IPS-18a (cell line): ENCODE measurements around the gene LRRC74A.

ENCODE experiments used
- H3K27ac ChIP-seq: one replicate; pipeline ENCODE4 v1.5.1; 2013; ENCODE audit warnings: low read length
- H3K27me3 ChIP-seq: one replicate; pipeline ENCODE4 v1.6.1; 2013; ENCODE audit warnings: mild to moderate bottlenecking, low read length; ENCODE audit not compliant: control insufficient read depth, insufficient read depth
- H3K36me3 ChIP-seq: one replicate; pipeline ENCODE4 v1.6.1; 2013; ENCODE audit warnings: low read depth, low read length; ENCODE audit not compliant: control insufficient read depth
- H3K4me1 ChIP-seq: one replicate; pipeline ENCODE4 v1.6.1; 2013; ENCODE audit warnings: low read depth, low read length; ENCODE audit not compliant: control insufficient read depth
- H3K4me3 ChIP-seq: one replicate; pipeline ENCODE4 v1.5.1; 2013; ENCODE audit warnings: low read length
- H3K9ac ChIP-seq: one replicate; pipeline ENCODE4 v1.6.1; 2013; ENCODE audit warnings: mild to moderate bottlenecking, low read length, moderate library complexity
- H3K9me3 ChIP-seq: one replicate; pipeline ENCODE4 v1.6.1; 2013; ENCODE audit warnings: low read depth, low read length; ENCODE audit not compliant: control insufficient read depth

LRRC74A gene

GRCh38 chr14:76782885-76783566, 43.2 kb upstream of the LRRC74A start:
- H3K4me3 ChIP-seq, result no peak overlapping the region
- H3K27me3 ChIP-seq, result no peaks in the 10 kb centered on the region
- no peaks in the 10 kb centered on the region for H3K4me1 ChIP-seq
- no peaks in the 10 kb centered on the region for H3K9me3 ChIP-seq
- H3K27ac ChIP-seq, result no peak overlapping the region
- peaks cover 23% of the 10 kb centered on the region for H3K36me3 ChIP-seq
- H3K9ac ChIP-seq, result no peak overlapping the region

DNA sequence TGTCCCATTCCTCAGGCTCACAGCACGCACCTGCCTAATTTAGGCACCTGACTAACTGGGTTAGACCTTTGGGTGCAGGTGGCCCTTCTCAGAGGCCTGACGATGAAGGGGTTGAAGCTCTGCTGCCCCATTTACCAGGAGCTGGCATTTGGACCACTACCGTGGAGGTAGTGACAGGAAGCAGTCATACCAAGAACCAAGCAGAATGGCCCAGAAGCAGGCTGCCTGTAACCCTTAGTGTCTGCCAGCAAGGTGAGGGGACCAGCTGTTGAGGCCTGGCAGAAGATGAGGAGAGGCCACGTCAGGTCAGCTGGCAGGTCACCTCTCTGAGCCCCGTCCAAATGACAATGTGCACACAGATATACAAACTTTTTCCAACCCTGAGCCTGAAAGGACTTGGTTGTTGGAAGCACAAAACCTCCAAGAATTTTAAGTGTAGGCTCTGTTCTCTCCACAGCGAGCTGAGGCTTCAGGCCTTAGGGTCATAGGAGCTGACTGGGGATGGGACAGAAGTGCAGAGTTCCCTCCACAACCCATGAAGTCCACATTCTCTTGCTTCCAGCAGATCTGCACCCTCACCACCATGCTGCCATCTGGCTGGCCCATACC, 41.8 kb upstream of the LRRC74A start:
- Histone ChIP-seq H3K9me3 (no peaks in the 10 kb centered on the region), H3K4me1 (no peaks in the 10 kb centered on the region), H3K36me3 (peaks cover 29% of the 10 kb centered on the region), H3K27ac (no peak overlapping the region), H3K4me3 (no peak overlapping the region), H3K27me3 (no peaks in the 10 kb centered on the region), H3K9ac (no peak overlapping the region)

- Histone ChIP-seq H3K9ac (no peak overlapping the region), H3K27me3 (no peaks in the 10 kb centered on the region), H3K4me1 (no peaks in the 10 kb centered on the region), H3K27ac (no peak overlapping the region), H3K4me3 (no peak overlapping the region), H3K36me3 (peaks cover 29% of the 10 kb centered on the region), H3K9me3 (no peaks in the 10 kb centered on the region)
Measured at GRCh38 chr14:76784881-76785280, 41.3 kb upstream of the LRRC74A start.

DNA sequence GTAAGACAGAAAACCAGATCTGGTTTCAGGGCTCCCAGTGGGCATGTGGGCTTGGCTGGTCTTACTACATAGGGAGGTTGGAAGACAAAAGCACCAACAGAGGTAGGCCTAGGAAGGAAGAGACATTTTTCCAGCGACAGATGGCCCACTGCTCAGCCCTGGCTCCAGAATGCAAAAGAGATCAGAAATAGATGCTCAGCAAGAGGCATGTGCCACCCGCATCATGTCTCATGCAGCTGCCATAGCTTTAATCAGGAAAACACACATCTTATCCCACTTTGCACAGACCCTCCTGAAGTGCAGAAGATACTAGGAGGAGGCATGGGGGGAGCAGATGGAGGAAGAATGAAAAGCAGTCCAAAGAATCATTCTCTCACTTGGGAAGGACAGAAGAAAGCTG, 39.6 kb upstream of the LRRC74A start:
- Histone ChIP-seq H3K36me3 (peaks cover 42% of the 10 kb centered on the region), H3K4me3 (no peak overlapping the region), H3K4me1 (no peaks in the 10 kb centered on the region), H3K9me3 (no peaks in the 10 kb centered on the region), H3K9ac (no peak overlapping the region), H3K27ac (no peak overlapping the region), H3K27me3 (no peaks in the 10 kb centered on the region)

- Histone ChIP-seq H3K36me3 (peaks cover 27% of the 10 kb centered on the region), H3K9ac (no peak overlapping the region), H3K27ac (no peak overlapping the region), H3K9me3 (no peaks in the 10 kb centered on the region), H3K27me3 (no peaks in the 10 kb centered on the region), H3K4me3 (no peak overlapping the region), H3K4me1 (no peaks in the 10 kb centered on the region)
Measured at GRCh38 chr14:76792422-76792821, 33.8 kb upstream of the LRRC74A start.

- peaks cover 26% of the 10 kb centered on the region for H3K36me3 ChIP-seq
- no peaks in the 10 kb centered on the region for H3K9me3 ChIP-seq
Measured at GRCh38 chr14:76793324-76793723, 32.9 kb upstream of the LRRC74A start.

DNA sequence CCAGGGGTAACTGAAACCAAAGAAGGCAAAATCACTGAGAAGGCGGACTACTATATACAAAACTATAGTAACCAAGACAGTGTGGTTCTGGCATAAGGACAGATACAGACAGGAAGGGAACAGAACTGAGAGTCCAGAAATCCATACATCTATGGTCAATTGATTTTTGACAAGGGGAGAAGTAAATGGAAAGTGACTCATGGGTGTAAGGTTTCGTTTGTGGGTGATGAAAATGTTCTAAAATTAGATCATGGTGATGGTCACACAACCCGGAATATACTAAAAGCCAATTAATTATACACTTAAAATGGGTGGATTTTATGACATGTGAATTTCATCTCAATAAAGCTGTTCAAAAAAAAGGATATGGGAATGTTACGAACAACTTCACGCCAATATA, 32.3 kb upstream of the LRRC74A start:
- Histone ChIP-seq H3K36me3 (peaks cover 21% of the 10 kb centered on the region), H3K27ac (no peak overlapping the region), H3K9ac (no peak overlapping the region), H3K27me3 (no peaks in the 10 kb centered on the region), H3K4me3 (no peak overlapping the region), H3K4me1 (no peaks in the 10 kb centered on the region), H3K9me3 (no peaks in the 10 kb centered on the region)

More at GRCh38 chr14:76793324-76793723, 32.9 kb upstream of the LRRC74A start:
- H3K4me1 ChIP-seq, result no peaks in the 10 kb centered on the region
- H3K9ac ChIP-seq, result no peak overlapping the region
- H3K4me3 ChIP-seq, result no peak overlapping the region
- H3K27ac ChIP-seq, result no peak overlapping the region
- H3K27me3 ChIP-seq, result no peaks in the 10 kb centered on the region

DNA sequence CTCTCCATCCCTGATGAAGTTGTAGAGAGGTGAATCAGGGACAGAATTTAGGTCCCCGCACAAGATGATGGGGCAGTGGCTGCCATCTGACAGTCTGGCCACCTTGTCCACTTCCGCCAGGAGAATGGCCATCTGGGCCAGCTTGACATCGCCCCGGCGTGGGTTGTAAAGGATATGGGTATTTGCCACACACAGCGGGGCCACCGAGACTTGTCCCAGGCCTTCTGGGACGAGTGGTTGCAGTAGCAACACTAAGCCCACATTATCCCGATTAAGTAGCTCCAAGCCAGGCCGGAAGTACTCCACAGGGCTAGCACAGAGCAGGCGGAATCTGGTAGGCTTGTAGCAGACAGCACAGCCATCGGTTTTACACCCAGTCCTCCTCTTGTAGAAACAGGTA, 19.8 kb upstream of the LRRC74A start:
- H3K4me1 ChIP-seq, result peaks cover 5% of the 10 kb centered on the region
- no peak overlapping the region for H3K9ac ChIP-seq
- no peak overlapping the region for H3K4me3 ChIP-seq
- H3K27ac ChIP-seq, result no peak overlapping the region
- H3K9me3 ChIP-seq, result no peaks in the 10 kb centered on the region
- peaks cover 59% of the 10 kb centered on the region for H3K36me3 ChIP-seq
- H3K27me3 ChIP-seq, result no peaks in the 10 kb centered on the region

- Histone ChIP-seq H3K4me3 (no peak overlapping the region), H3K36me3 (peaks cover 49% of the 10 kb centered on the region), H3K27me3 (no peaks in the 10 kb centered on the region), H3K27ac (no peak overlapping the region), H3K4me1 (peaks cover 8% of the 10 kb centered on the region), H3K9me3 (no peaks in the 10 kb centered on the region), H3K9ac (no peak overlapping the region)
Measured at GRCh38 chr14:76808011-76808410, 18.2 kb upstream of the LRRC74A start.

- no peak overlapping the region for H3K27ac ChIP-seq
- no peaks in the 10 kb centered on the region for H3K9me3 ChIP-seq
- no peaks in the 10 kb centered on the region for H3K27me3 ChIP-seq
- peaks cover 10% of the 10 kb centered on the region for H3K4me1 ChIP-seq
- peaks cover 40% of the 10 kb centered on the region for H3K36me3 ChIP-seq
- H3K4me3 ChIP-seq, result no peak overlapping the region
- no peak overlapping the region for H3K9ac ChIP-seq
Measured at GRCh38 chr14:76808990-76809389, 17.2 kb upstream of the LRRC74A start.

GRCh38 chr14:76810525-76810924, 15.7 kb upstream of the LRRC74A start:
- no peaks in the 10 kb centered on the region for H3K9me3 ChIP-seq
- peaks cover 10% of the 10 kb centered on the region for H3K4me1 ChIP-seq
- H3K4me3 ChIP-seq, result no peak overlapping the region
- H3K27ac ChIP-seq, result no peak overlapping the region
- no peaks in the 10 kb centered on the region for H3K27me3 ChIP-seq
- H3K36me3 ChIP-seq, result peaks cover 30% of the 10 kb centered on the region
- no peak overlapping the region for H3K9ac ChIP-seq

- no peak overlapping the region for H3K9ac ChIP-seq
- no peaks in the 10 kb centered on the region for H3K27me3 ChIP-seq
- H3K27ac ChIP-seq, result no peak overlapping the region
- peaks cover 25% of the 10 kb centered on the region for H3K36me3 ChIP-seq
- no peaks in the 10 kb centered on the region for H3K9me3 ChIP-seq
- peak overlapping the region; percentile 25 for H3K4me3 ChIP-seq
- H3K4me1 ChIP-seq, result peaks cover 10% of the 10 kb centered on the region
Measured at GRCh38 chr14:76810953-76811400, 15.2 kb upstream of the LRRC74A start.
